TTC549 (cell line): Measurements from ENCODE around the gene KCNB1.
"Not testable (repeated sequence)": the region's sequence is repeated elsewhere in the genome, so short reads cannot be mapped to it uniquely, and the experiment has no call there.

ENCODE experiments used
- FAIRE-seq: peaks from 2 replicates; lab custom pipeline; 2012; peaks lifted over from hg19 to GRCh38; lab: Jason Lieb, UNC

KCNB1 gene

GRCh38 chr20:49433333-49433732 lies 49.1 kb downstream of the KCNB1 start:
- no peak for FAIRE-seq

GRCh38 chr20:49432550-49432949 lies 49.9 kb downstream of the KCNB1 start:
- FAIRE-seq = no peak

GRCh38 chr20:49431329-49431728 lies 51.1 kb downstream of the KCNB1 start:
- FAIRE-seq = no peak

- no peak for FAIRE-seq
These were observed 52.1 kb downstream of the KCNB1 start for GRCh38 chr20:49430320-49430719.

GRCh38 chr20:49427751-49428518 lies 54.5 kb downstream of the KCNB1 start:
- no peak for FAIRE-seq

GRCh38 chr20:49426873-49427272 lies 55.6 kb downstream of the KCNB1 start:
- FAIRE-seq = no peak

GRCh38 chr20:49426395-49426794 lies 56.1 kb downstream of the KCNB1 start:
- no peak for FAIRE-seq

- FAIRE-seq = no peak
These were observed 57.9 kb downstream of the KCNB1 start for GRCh38 chr20:49424536-49424935.

- no peak for FAIRE-seq
These were observed 60.3 kb downstream of the KCNB1 start for GRCh38 chr20:49422161-49422560.

- FAIRE-seq = no peak
These were observed 61.6 kb downstream of the KCNB1 start for GRCh38 chr20:49420811-49421295.

GRCh38 chr20:49420292-49420691 lies 62.2 kb downstream of the KCNB1 start:
- FAIRE-seq = no peak

GRCh38 chr20:49419785-49420184 lies 62.7 kb downstream of the KCNB1 start:
- no peak for FAIRE-seq

- FAIRE-seq = no peak
These were observed 63.7 kb downstream of the KCNB1 start for GRCh38 chr20:49418809-49419208.

GRCh38 chr20:49417843-49418555 lies 64.5 kb downstream of the KCNB1 start:
- no peak for FAIRE-seq

- no peak for FAIRE-seq
These were observed 66.8 kb downstream of the KCNB1 start for GRCh38 chr20:49415668-49416044.

- no peak for FAIRE-seq
These were observed 67.3 kb downstream of the KCNB1 start for GRCh38 chr20:49415005-49415667.

- FAIRE-seq = no peak
These were observed 68.8 kb downstream of the KCNB1 start for GRCh38 chr20:49413677-49414076.

- FAIRE-seq = no peak
These were observed 69.5 kb downstream of the KCNB1 start for GRCh38 chr20:49412953-49413352.

GRCh38 chr20:49412254-49412653 lies 70.2 kb downstream of the KCNB1 start:
- FAIRE-seq = no peak

GRCh38 chr20:49411221-49411925 lies 71.1 kb downstream of the KCNB1 start:
- FAIRE-seq = no peak

- FAIRE-seq = not testable (repeated sequence)
These were observed 72.4 kb downstream of the KCNB1 start for GRCh38 chr20:49409975-49410621.
